Body of pancreas (tissue), 4 donors: ENCODE measurements around the gene PRSS56. TPM values are rescaled to one million over a fixed set of nuclear protein-coding genes. Genes with fewer than 3 reads are reported as not detected.

ENCODE experiments used
- ATAC-seq: fragments of 150-250 bp; one replicate; pipeline ENCODE4 v1.9.1; 2016
- DNase-seq, 4 donors: peaks; one replicate each; pipeline ENCODE4 v3.0.0-alpha.2; 2019
- H3K27ac ChIP-seq, 4 donors: fragments of 200-600 bp; sonication (generic); 1 replicate in 3 of 4; 2 replicates in 1 of 4; pipeline versions ENCODE4 v1.5.1 to v1.6.1; 2016 to 2019; ENCODE audit warnings: mild to moderate bottlenecking in 1 of 4, mixed read lengths in 1 of 4, moderate library complexity in 1 of 4
- H3K27me3 ChIP-seq, 2 donors: fragments of 200-600 bp; sonication (generic); one replicate each; pipeline ENCODE4 v1.6.0; 2016; ENCODE audit warnings: mild to moderate bottlenecking in 1 of 2
- H3K36me3 ChIP-seq, 2 donors: fragments of 200-600 bp; sonication (generic); replicated peaks in 1 of 2; 2 replicates each; pipeline ENCODE4 v1.5.1; 2016; ENCODE audit warnings: low read depth in 2 of 2; ENCODE audit not compliant: insufficient read depth in 1 of 2
- H3K4me1 ChIP-seq: fragments of 200-600 bp; sonication (generic); one replicate; pipeline ENCODE4 v1.6.0; 2016
- H3K4me3 ChIP-seq, 2 donors: fragments of 200-600 bp; sonication (generic); 1 replicate in 1 of 2; 2 replicates in 1 of 2; pipeline ENCODE4 v1.5.1; 2016 to 2019
- H3K9me3 ChIP-seq, 3 donors: fragments of 200-600 bp; sonication (generic); 1 replicate in 2 of 3; 2 replicates in 1 of 3; pipeline ENCODE4 v1.5.1; 2016
- CTCF ChIP-seq, 7 experiments: fragments of 450-650 bp in 4 of 7; fragments of 200-600 bp in 3 of 7; sonication (generic) in 3 of 7; IDR thresholded peaks; one replicate each; pipeline ENCODE4 v1.5.1; 2016 to 2019; ENCODE audit warnings: antibody characterized with exemption in 7 of 7
- POLR2A ChIP-seq, 3 donors: fragments of 450-650 bp; IDR thresholded peaks; one replicate each; pipeline ENCODE4 v1.6.1; 2016; ENCODE audit warnings: antibody characterized with exemption in 3 of 3, mild to moderate bottlenecking in 2 of 3
- WGBS, 2 donors: methylation state at CpG; one replicate each; pipeline ENCODE4 v1.1.5; 2017; 5-methylcytosine and 5-hydroxymethylcytosine counted together
- intact Hi-C: fragments of 100-400 bp; cut with DNase I; formaldehyde crosslinking; loops from one replicate; pipeline ENCODE4 v1.15.1; 2023
- total RNA-seq, 2 donors: library from RNA; depleted of rRNA; stranded (reverse); fragments of >200 nt; gene quantifications; one replicate each; pipeline ENCODE4 v1.1.0, GENCODE V29; 2016

PRSS56 gene
- total RNA-seq, 2 donors from 2014 or later = not detected

DNA sequence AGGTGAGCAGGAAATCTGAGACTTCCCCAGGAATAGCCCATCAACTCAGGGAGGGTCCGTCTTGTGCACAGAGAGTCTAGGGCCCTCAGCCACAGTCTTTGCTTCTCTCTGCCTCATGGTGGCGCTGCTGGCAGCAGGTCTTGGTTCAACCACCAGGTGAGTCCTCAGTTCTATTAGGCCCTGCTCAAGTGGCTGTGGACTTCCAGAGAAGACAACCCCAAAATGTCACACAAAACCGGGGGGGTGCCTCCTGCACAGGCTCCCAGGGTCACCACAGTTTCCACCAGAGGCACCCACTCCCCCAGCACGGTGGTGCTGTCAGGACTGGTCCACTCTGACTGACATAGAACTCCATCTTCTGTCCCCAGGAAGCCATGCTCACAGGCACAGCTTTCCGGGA, 16.9 kb downstream of the PRSS56 start:
- ATAC-seq = no peak
- no peak overlapping the region for H3K4me3 ChIP-seq
- intact Hi-C loops = no loop called here
- H3K27me3 ChIP-seq = no peaks in the 10 kb centered on the region
- H3K27ac ChIP-seq = peak overlapping the region in 2 of 4 donors; percentile 20 to 23
- 53 to 88% methylated on average over 2 to 5 of the region's 5 CpGs for WGBS, 2 donors
- peak in 1 of 4 donors; percentile 24 for DNase-seq
- no peaks in the 10 kb centered on the region for H3K36me3 ChIP-seq
- peaks cover 10% of the 10 kb centered on the region for H3K4me1 ChIP-seq
- peak in 3 of 7 experiments; percentile 31 to 37 (median 33) for TF ChIP-seq CTCF (IDR thresholded peaks at IDR 0.05)
- TF ChIP-seq POLR2A (IDR thresholded peaks at IDR 0.05) = no peak
- no peaks in the 10 kb centered on the region for H3K9me3 ChIP-seq

DNA sequence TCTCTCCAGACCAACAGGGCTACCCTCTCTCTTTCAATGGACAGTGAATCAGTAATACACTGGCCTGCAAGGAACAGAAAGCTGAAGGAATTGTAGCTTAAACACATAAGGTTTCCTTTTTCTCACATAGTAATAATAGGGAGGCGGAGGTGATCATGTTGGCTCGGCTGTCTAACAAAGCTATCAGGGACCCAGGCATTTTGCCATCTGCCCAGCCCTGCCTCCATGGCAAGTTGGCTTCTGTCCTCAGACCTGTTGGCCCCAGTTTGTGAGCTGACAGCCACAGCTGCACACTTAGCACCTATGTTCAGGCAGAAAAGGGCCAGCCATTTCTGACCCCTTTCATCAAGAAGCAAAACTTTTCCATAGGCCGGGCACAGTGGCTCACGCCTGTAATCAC, 17.3 kb downstream of the PRSS56 start:
- Histone ChIP-seq H3K4me1 (peaks cover 10% of the 10 kb centered on the region), H3K27me3 (no peaks in the 10 kb centered on the region), H3K36me3 (no peaks in the 10 kb centered on the region), H3K27ac (peak overlapping the region in 2 of 4 donors; percentile 20 to 23), H3K4me3 (no peak overlapping the region), H3K9me3 (no peaks in the 10 kb centered on the region)
- ATAC-seq = peak; percentile 84
- DNase-seq = peak; percentile 84 to 94 (median 89)
- 27 to 45% methylated on average over 4 of the region's 4 CpGs for WGBS, 2 donors
- intact Hi-C loops = no loop called here
- no peak for TF ChIP-seq CTCF (IDR thresholded peaks at IDR 0.05)
- no peak for TF ChIP-seq POLR2A (IDR thresholded peaks at IDR 0.05)

DNA sequence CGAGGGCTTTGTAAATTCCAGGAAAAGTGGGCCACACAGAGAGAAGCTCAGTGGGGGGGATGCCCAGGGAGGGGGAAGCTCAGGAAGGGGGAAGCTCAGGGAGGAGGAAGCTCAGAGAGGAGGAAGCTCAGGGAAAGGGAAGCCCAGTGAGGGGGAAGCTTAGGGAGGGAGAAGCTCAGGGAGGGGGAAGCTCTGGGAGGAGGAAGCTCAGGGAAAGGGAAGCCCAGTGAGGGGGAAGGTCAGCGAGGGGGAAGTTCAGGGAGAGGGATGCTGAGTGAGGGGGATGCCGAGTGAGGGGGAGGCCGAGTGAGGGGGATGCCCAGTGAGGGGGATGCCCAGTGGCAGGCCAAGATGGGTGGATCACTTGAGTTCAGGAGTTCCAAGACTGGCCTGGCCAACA, 18.5 kb downstream of the PRSS56 start:
- ATAC-seq = no peak
- H3K36me3 ChIP-seq = no peaks in the 10 kb centered on the region
- 47 to 49% methylated on average over 3 to 4 of the region's 4 CpGs for WGBS, 2 donors
- peaks cover 10% of the 10 kb centered on the region for H3K4me1 ChIP-seq
- DNase-seq = no peak
- H3K27me3 ChIP-seq = no peaks in the 10 kb centered on the region
- no peak overlapping the region for H3K4me3 ChIP-seq
- no peak overlapping the region for H3K27ac ChIP-seq
- H3K9me3 ChIP-seq = no peaks in the 10 kb centered on the region
- no peak for TF ChIP-seq CTCF (IDR thresholded peaks at IDR 0.05)
- no peak for TF ChIP-seq POLR2A (IDR thresholded peaks at IDR 0.05)
- intact Hi-C loops = no loop called here

- ATAC-seq = no peak
- DNase-seq = no peak
- Histone ChIP-seq H3K27ac (no peak within 1 kb of the TSS), H3K9me3 (no peaks in the 10 kb centered on the region), H3K4me1 (peaks cover 10% of the 10 kb centered on the region), H3K36me3 (no peaks in the 10 kb centered on the region), H3K27me3 (no peaks in the 10 kb centered on the region), H3K4me3 (no peak within 1 kb of the TSS)
- TF ChIP-seq POLR2A (IDR thresholded peaks at IDR 0.05) (no peak), CTCF (IDR thresholded peaks at IDR 0.05) (no peak)
- WGBS, 2 donors = 66 to 68% methylated on average over 3 to 23 of the region's 23 CpGs
- intact Hi-C loops = no loop called here
These were observed 19.4 kb downstream of the PRSS56 start, which contains the start of gene CHRNG for GRCh38 chr2:232539298-232540231. TSS of gene CHRNG (plus strand) at chr2:232539692. CDS start at chr2:232539748, 56 bp downstream.
